Measurements from ENCODE around the gene PNPLA2.

The PNPLA2 gene

DNA sequence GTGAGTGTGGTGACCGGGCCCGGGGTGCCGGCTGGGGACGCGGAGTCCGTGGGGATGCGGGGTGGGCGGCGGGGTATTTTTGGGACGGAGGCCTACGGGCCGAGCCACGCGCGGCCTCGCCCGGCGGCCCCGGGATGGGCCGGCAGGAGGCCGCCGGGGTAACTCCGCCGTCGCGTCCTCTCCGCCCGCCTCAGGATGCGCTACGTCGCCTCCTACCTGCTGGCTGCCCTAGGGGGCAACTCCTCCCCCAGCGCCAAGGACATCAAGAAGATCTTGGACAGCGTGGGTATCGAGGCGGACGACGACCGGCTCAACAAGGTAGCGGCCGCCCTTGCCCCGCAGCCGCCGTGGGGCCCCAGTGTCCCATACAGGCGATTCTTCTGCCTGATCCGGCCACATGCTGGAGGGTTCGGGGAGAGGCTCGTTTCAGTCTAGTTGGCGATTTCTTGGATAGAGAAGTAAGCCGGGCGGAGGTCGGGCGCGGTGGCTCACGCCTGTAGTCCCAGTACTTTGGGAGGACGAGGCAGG is 8.6 kb upstream of the PNPLA2 start:
- TF ChIP-seq POLR2A (IDR thresholded peaks at IDR 0.05; ENCODE audit: low read length) (no peak), GATA1 (IDR thresholded peaks at IDR 0.05; ENCODE audit: low read depth, low read length) (no peak)
- DNase-seq: peak; percentile 78 to 83

DNA sequence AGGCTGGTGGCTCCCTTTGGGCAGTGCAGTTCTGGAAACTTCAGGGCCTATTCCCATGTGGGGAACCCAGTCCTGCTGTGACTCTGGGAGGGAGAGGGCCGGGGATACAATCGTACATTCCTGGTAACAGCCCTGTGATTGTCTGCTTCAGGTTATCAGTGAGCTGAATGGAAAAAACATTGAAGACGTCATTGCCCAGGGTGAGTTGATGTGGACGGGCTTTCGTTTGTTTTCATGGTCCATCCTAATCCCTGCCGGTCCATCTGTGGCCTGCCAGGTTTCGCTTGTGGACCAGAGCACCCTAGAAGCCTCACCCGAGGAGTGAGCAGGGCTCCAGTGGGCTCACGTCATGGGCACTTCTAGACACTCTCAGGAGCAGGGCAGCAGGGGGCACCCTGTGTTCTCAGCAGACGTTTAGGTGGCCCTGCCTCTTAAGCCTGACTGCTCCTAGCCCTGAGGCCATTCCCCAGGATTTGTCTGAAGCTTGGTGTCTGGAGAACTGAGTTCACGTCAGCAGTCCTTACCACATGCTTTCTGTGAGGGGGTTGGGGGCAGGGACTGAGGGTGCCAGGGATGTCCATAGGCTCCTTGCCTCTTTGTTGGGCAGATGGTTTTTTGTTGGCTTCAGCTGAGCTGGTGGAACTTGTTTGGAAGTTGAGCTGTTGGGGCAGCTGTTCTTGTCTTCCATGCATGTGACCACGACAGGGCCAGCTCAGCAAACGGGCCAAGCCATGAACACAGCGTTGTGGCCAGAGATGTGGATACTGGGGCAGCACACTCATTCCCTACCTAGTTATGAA is 7.1 kb upstream of the PNPLA2 start:
- DNase-seq: no peak
- TF ChIP-seq GATA1 (IDR thresholded peaks at IDR 0.05; ENCODE audit: low read depth, low read length): no peak
- TF ChIP-seq POLR2A (IDR thresholded peaks at IDR 0.05; ENCODE audit: low read length): no peak

DNA sequence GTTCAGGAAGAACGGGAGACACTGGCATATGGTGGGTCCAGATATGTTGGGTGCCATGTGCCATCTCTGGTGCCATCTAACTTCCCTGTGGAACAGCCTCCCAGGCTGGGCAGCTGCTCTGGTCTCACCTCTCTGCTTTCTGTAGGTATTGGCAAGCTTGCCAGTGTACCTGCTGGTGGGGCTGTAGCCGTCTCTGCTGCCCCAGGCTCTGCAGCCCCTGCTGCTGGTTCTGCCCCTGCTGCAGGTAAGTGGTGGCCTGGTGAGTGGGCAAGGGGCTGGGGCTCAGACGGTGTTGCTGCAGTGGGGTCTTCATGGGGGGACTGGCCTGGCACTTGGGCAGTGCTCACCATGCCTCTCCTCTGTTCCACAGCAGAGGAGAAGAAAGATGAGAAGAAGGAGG is 6.3 kb upstream of the PNPLA2 start:
- TF ChIP-seq GATA1 (IDR thresholded peaks at IDR 0.05; ENCODE audit: low read depth, low read length) (no peak), POLR2A (IDR thresholded peaks at IDR 0.05; ENCODE audit: low read length) (no peak)
- DNase-seq: no peak

DNA sequence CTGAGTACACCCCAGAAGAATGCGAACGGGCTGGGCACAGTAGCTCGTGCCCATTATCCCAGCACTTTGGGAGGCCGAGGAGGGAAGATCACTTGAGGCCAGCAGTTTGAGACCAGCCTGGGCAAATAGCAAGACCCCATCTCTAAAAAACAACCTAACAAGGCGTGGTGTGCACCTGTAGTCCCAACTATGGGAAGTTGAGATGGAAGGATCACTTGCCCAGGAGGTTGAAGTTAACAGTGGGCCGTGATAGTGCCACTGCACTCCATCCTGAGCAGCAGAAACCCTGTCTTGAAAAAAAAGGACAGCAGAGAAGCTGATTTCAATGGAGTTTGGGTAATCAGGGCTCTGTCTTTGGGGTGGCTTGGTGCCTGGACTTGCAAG is 5.7 kb upstream of the PNPLA2 start:
- DNase-seq: no peak
- TF ChIP-seq GATA1 (IDR thresholded peaks at IDR 0.05; ENCODE audit: low read depth, low read length) (no peak), POLR2A (IDR thresholded peaks at IDR 0.05; ENCODE audit: low read length) (no peak)

DNA sequence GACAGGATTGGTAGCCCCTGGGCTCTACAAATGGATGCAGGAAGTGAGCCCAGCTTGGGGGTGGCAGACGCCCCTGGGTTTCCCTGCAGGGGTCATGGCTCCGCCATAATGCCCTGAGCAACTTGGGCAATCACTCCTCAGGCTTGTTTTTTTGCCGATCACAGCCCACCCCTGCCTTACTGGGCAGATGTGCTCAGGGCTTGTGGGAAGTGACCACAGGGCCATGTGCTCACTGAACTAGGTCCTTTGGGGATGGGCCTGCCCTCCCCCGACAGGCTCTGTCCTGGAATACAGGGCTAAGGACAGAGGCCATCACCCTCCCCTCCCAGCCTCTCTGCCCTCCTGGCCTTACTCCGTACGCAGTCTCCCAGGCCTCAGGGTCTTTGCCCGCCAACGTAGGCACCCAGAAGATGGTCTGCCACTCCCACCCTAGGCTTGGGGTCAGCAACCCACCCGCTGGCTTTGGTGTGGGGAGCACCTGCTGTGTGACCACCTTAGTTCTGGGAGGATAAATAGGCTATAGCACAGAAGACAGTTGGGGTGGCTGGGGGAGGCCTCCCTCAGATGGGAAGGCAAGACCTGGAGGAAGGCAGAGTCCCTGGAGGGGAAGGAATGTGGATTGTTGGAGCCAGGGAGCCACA is 5.1 kb upstream of the PNPLA2 start:
- DNase-seq: no peak
- no peak for TF ChIP-seq GATA1 (IDR thresholded peaks at IDR 0.05; ENCODE audit: low read depth, low read length)
- TF ChIP-seq POLR2A (IDR thresholded peaks at IDR 0.05; ENCODE audit: low read length): peak; percentile 53

DNA sequence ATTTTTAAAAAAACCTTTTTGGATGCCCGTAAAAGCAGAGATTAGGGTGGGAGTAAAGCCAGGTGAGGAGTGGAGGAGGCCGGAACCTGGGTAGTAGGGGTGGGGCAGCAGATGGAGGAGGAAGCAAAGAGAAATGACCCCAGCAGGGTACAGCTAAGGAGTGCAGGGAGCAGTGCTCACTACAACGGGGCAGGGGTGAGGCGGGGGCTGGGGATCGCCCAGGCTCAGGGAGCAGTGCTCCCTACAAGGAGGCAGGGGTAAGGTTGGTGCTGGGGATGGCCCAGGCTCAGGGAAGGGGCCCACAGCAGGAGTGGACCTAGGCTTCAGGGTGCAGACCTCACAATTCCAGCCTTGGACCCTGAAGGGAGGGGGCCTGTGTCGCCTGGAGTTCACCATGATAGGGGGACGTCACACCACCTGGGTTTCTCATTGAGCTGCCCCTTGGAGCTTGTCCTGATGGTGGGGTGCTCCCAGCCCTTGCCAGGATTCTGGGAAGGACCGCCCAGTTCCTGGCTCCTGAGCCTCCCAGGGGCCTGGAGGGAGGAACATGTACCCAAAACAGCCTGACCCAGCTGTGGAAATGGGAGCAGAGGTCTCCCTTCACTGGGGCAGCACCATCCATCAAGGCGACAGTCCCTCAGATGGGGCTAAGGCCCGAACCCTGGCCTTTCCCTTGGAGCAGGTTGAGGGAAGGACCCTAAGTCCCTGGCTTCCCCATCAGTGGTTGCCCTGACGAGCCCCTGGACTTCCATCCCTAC is 2.9 kb upstream of the PNPLA2 start:
- TF ChIP-seq GATA1 (IDR thresholded peaks at IDR 0.05; ENCODE audit: low read depth, low read length): no peak
- TF ChIP-seq POLR2A (IDR thresholded peaks at IDR 0.05; ENCODE audit: low read length): no peak
- DNase-seq: no peak

DNA sequence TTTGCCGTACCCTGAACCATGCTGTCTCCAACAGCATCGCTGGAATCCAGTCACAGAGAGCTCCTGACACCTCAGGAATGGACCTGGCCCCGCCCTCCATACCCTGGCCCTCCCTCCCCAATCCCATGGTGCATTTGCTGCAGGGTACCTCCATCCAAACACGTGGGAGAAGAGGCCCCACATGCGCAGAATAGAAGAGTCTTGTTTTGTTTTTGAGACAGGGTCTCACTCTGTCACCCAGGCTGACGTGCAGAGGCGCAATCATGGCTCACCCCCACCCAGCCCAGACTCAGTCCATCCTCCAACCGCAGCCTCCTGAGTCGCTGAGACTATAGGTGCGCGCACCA is 2.3 kb upstream of the PNPLA2 start:
- TF ChIP-seq POLR2A (IDR thresholded peaks at IDR 0.05; ENCODE audit: low read length): no peak
- no peak for TF ChIP-seq GATA1 (IDR thresholded peaks at IDR 0.05; ENCODE audit: low read depth, low read length)
- DNase-seq: no peak

DNA sequence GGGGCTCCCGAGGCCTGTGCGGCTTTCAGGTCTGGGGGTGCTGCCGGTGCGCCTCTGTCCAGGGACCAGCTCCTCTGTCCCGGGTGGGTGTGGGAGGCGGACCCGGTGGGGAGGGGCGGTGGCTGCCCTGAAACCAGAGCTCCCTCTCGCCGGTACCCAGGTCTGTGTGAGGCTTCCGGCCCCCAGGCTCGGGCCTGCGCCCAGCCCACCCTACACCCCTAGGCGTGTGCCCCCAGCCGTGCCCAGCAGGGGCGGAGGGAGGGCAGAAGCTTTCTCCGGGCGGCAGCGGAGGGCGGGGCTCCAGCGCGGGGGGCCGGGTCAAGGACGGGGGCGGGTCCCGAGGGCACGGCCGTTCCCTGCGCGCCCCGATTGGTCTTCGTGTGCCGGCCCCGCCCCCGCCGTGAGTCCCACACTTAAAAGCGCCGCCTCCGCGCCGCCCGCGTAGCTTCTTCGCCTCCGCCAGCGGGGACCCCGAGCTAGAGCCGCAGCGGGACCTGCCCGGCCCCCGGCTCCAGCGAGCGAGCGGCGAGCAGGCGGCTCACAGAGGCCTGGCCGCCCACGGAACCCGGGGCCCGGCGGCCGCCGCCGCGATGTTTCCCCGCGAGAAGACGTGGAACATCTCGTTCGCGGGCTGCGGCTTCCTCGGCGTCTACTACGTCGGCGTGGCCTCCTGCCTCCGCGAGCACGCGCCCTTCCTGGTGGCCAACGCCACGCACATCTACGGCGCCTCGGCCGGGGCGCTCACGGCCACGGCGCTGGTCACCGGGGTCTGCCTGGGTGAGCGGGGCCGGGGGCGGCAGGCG is 616 bp downstream of the PNPLA2 start:
- TF ChIP-seq GATA1 (IDR thresholded peaks at IDR 0.05; ENCODE audit: low read depth, low read length) (no peak), POLR2A (IDR thresholded peaks at IDR 0.05; ENCODE audit: low read length) (peak; percentile 80)
- peak; percentile 94 to 97 for DNase-seq

DNA sequence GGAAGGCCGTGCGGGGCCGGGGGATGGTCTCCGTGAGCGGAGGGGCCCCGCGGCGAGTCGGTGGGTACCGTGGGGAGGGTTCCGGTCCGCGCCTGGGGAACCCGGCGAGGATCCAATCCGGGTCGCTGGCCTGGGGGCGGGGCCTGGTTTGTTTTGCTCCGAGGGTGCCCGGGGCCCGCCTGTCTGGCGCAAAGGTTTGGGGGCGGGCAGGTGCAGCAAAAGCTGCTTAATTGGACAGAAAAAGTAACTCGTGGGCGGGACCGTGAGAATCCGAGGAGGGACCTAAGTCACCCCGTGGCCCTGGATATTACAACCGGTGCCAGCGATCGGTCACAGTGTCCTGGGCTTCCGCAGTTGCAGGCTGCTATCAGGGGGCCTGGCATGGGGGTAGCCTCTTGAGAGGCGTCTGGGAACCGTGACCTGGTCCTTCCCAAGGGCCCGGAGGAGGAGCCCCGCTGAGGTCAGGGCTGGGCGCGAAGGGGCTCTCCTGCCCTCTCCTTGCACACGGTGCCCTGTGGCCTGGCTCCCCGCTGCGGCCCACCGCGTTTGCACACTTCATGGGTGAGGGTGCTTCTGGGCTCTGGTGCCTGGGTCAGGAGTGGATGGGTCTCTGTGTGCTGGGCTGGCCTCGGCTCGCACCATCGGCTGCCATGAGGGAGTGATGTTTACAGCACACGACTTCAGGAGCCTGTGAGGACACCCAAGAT is 1.4 kb downstream of the PNPLA2 start:
- peak; percentile 93 for DNase-seq
- TF ChIP-seq POLR2A (IDR thresholded peaks at IDR 0.05; ENCODE audit: low read length): no peak

DNA sequence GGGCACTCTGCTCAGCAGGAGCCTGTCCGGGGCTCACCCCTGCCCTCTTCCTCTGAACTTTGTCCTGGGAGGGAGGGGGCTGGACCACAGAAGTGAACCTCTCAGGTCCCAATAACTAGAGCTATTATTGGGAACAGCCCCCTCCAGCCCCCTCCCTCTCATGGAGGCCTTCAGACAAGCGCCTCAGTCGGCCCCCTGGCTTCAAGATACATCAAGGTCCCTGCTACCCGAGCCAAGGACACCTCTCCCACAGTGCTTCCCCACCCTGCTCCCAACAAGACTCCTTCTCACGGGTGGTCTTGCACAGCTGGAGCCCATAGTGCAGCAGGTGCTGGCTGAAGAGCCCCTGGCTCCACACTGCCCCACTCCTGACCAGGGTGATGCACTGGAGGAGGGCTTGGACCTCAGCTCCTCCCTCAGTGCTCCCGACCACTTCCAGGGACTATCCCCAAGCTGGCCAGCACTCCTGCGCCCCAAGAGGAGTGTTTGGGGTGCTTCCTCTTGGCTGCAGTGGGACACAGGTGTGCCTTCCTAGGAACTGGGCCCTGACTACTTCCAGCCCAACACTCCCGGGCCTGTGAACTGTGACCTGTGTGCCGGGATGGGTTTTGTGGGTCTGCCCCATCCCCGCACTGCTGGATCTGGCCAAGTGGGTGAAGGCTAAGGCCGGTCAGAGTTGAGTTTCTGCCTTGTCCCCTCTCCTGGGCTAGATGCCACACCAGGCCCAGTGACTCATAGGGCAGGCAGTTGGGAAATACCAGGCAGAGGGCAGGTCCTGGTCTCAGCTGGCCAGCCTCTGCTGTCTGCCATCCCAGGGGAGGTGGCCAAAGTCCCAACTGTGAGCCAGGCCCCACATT is 2.2 kb downstream of the PNPLA2 start:
- no peak for TF ChIP-seq GATA1 (IDR thresholded peaks at IDR 0.05; ENCODE audit: low read depth, low read length)
- no peak for TF ChIP-seq POLR2A (IDR thresholded peaks at IDR 0.05; ENCODE audit: low read length)
- DNase-seq: no peak

DNA sequence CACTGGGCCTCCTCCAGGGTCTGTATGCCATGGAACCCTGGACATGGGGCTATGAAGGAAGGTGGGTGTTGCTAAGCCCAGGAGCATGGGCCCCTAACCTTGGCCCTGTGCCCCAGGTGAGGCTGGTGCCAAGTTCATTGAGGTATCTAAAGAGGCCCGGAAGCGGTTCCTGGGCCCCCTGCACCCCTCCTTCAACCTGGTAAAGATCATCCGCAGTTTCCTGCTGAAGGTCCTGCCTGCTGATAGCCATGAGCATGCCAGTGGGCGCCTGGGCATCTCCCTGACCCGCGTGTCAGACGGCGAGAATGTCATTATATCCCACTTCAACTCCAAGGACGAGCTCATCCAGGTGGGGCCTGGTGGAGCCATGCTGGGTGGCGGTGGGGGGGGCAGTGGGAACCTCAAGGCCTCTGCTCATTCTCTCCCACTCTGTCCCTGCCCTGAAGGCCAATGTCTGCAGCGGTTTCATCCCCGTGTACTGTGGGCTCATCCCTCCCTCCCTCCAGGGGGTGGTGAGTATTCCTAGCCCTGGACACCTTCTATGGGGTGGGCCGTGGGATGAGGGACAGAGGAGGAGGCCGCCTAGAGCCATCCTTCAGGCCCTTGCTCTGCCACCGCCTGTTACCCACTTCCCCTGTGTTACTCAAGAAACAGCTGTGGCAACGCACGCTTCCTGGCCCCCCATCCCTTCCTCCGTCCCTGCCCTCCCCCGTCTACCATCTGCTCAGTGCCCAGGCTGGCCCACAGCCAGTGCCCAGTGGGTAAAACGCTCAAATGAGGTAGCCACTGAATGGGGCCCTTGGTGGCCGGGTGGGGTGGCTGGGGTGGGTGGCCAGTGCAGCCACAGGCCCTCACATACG is 3.0 kb downstream of the PNPLA2 start:
- no peak for DNase-seq
- TF ChIP-seq GATA1 (IDR thresholded peaks at IDR 0.05; ENCODE audit: low read depth, low read length) (no peak), POLR2A (IDR thresholded peaks at IDR 0.05; ENCODE audit: low read length) (no peak)
